ENCODE measurements around the gene PADI3.
"Not testable (repeated sequence)": the region's sequence is repeated elsewhere in the genome, so short reads cannot be mapped to it uniquely, and the experiment has no call there.

PADI3 gene

GRCh38 chr1:17305576-17306095 lies 56.7 kb downstream of the PADI3 start:
- no peak for DNase-seq (ENCODE audit: low spot score)

- no peak for DNase-seq (ENCODE audit: low spot score)
Observed at GRCh38 chr1:17306407-17306806, 57.5 kb downstream of the PADI3 start.

DNA sequence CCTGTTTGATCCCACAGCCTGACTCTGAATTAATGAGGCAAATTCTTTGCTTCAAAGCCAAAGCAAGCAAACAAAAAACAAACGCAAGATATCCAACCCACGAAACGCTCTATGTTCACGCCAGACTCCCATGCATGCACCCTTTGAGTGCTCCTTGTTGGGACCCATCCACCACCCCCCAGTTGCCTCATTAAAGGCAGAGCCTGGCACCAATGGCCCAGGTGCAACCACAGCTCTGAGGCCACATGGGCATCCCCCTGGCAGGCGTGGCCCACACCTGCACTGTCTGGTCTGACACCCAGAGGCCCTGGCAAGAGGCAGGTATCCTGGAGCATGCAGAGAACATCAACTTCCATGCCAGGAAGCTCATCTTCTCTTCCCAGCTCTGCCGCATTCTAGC lies 58.0 kb downstream of the PADI3 start:
- DNase-seq (ENCODE audit: low spot score) = no peak

DNA sequence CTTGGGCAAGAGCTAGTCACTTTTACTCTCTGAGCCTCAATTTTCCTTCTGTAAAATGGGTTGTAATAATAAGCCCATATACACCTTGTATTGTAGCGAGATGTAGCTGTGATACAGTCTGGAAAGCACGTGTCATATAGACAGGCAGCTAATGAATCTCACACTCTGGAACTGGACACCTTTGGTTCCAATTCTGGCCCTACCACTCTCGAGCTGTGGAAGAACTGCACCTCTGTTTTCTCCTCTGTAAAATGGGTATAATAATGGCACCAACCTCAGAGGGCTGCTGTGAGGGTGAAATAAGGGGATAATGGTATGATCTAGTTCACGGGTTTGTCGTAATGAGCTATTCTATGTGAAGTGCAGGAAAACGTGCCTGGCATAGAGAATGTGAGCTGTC lies 58.4 kb downstream of the PADI3 start:
- DNase-seq (ENCODE audit: low spot score) = no peak

- no peak for DNase-seq (ENCODE audit: low spot score)
Observed at GRCh38 chr1:17307946-17308345, 59.0 kb downstream of the PADI3 start, which contains the start of gene PADI4. Gene PADI4 (plus strand): TSS chr1:17308197. CDS start chr1:17308223, 26 bp downstream.

- DNase-seq (ENCODE audit: low spot score) = no peak
Observed at GRCh38 chr1:17308593-17308992, 59.7 kb downstream of the PADI3 start.

GRCh38 chr1:17309426-17310067 lies 60.6 kb downstream of the PADI3 start:
- DNase-seq (ENCODE audit: low spot score) = no peak

DNA sequence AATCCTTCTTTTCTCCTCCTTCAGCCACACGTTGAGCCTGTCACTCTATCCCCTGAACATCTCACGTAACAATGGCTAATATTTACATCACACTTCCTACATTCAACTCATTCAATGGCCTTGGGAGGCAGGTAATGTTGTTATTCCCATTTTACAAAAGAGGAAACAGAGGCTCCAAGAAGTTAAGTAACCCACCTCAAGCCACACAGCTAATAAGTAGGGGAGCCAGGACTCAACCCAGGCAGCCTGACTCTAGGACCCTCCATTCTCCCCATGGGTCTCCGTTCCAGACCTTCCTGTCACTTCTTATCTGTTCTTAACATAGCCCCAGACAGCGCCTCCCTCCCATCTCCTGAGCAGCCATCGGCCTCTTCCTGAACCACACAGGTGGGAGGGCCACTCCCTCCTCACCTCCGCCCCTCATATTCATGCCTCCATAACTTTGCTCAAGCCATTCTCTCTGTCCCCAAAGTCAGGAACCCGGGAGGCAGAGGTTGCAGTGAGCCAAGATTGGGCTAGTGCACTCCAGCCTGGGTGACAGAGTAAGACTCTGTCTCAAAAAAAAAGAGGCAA lies 61.3 kb downstream of the PADI3 start:
- DNase-seq (ENCODE audit: low spot score) = no peak

GRCh38 chr1:17313530-17314309 lies 64.8 kb downstream of the PADI3 start:
- no peak for DNase-seq (ENCODE audit: low spot score)

GRCh38 chr1:17314491-17314971 lies 65.6 kb downstream of the PADI3 start:
- no peak for DNase-seq (ENCODE audit: low spot score)

GRCh38 chr1:17315542-17316130 lies 66.7 kb downstream of the PADI3 start:
- DNase-seq (ENCODE audit: low spot score) = no peak

DNA sequence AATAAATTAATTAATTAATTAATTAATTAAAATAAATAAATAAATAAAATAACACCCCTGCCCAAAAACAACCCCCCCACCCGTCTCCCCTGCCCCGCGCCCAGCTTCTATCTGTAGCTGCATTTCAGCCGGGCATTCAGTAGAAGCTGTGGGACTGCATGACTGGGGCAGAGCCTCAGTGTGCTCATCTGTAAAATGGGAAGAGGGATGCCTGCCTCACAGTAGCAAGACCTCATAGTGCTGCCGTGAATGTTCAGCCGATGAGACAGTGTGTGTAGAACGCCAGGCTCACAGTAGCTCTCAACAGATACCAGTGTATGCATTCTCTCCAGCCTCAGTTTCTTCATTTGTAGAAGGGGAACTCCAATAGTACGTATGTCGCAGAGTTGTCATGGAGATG lies 67.8 kb downstream of the PADI3 start:
- no peak for DNase-seq (ENCODE audit: low spot score)

- DNase-seq (ENCODE audit: low spot score) = no peak
Observed at GRCh38 chr1:17318262-17318661, 69.4 kb downstream of the PADI3 start.

DNA sequence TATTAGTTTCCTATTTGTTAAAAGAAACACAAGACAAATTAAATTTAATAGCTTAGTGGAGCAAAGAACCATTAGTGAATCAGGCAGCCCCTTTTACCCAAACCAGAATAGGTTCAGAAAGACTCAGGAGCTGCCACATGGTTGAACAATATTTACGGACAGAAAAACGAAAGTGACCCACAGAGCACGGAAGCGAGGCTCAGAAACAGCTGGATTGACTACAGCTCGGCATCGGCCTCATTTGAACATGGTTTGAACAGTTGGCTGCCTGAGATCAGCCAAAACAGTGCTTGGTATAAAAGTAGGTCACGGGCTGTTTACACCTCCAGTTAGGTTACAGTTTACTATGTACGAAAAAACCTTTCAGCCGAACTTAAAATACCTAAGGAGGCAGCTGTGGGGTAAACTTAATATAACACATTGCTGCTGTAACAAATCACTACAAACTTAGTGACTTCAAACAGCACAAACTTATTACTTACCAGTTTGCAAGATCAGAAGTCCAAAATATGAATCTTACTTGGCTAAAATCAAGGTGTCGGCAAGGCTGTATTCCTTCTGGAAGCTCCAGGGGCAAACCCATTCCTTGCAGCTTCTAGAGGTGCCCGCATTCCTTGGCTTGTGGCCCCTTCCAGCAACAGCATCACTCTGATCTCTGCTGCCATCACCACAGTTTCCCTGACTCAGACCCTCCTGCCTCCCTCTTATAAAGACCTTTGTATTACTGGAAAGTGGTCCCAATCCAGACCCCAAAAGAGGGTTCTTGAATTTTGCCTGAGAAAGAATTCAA lies 70.9 kb downstream of the PADI3 start:
- DNase-seq (ENCODE audit: low spot score) = no peak

GRCh38 chr1:17321857-17322390 lies 73.0 kb downstream of the PADI3 start:
- not testable (repeated sequence) for DNase-seq (ENCODE audit: low spot score)

- no peak for DNase-seq (ENCODE audit: low spot score)
Observed at GRCh38 chr1:17328855-17329254, 80.0 kb downstream of the PADI3 start.

- DNase-seq (ENCODE audit: low spot score) = no peak
Observed at GRCh38 chr1:17329610-17330009, 80.7 kb downstream of the PADI3 start.

DNA sequence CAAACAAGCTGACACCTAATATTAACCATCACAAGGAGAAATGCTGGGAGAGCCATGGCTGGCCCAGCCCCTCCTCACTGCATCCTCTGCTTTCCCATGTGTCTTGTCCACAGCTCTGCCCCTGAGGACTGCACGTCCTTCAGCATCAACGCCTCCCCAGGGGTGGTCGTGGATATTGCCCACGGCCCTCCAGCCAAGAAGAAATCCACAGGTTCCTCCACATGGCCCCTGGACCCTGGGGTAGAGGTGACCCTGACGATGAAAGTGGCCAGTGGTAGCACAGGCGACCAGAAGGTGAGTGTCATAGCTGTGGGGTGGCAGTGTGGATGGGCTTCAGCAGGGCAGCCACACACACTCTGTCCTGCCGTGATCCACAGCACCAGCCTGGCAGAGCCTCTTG lies 82.0 kb downstream of the PADI3 start:
- DNase-seq (ENCODE audit: low spot score) = no peak

- DNase-seq (ENCODE audit: low spot score) = no peak
Observed at GRCh38 chr1:17333081-17333480, 84.2 kb downstream of the PADI3 start.
